Vagina (tissue), 2 donors: Measurements from ENCODE around the gene CUL4A.

ENCODE experiments used
- CTCF ChIP-seq, 3 experiments: fragments of 450-650 bp in 2 of 3; fragments of 200-600 bp in 1 of 3; sonication (generic) in 1 of 3; IDR thresholded peaks; one replicate each; pipeline ENCODE4 v1.5.1; 2017 to 2019; ENCODE audit warnings: antibody characterized with exemption in 3 of 3, mild to moderate bottlenecking in 2 of 3, moderate library complexity in 2 of 3
- POLR2A ChIP-seq, 2 donors: fragments of 450-650 bp; IDR thresholded peaks; one replicate each; pipeline ENCODE4 v1.6.1; 2017; ENCODE audit warnings: antibody characterized with exemption in 2 of 2, mild to moderate bottlenecking in 2 of 2, moderate library complexity in 2 of 2
- POLR2AphosphoS5 ChIP-seq, 2 donors: sonication (generic); formaldehyde crosslinking; IDR thresholded peaks; one replicate each; pipeline ENCODE4 v1.9.0; 2017; ENCODE audit warnings: antibody characterized with exemption in 2 of 2, mild to moderate bottlenecking in 2 of 2, low read depth in 1 of 2; ENCODE audit not compliant: insufficient read depth in 1 of 2

- TF ChIP-seq CTCF (IDR thresholded peaks at IDR 0.05) (no peak), POLR2A (IDR thresholded peaks at IDR 0.05) (no peak), POLR2AphosphoS5 (IDR thresholded peaks at IDR 0.05; ENCODE audit: insufficient read depth in 1 of 2, low read depth in 1 of 2) (no peak)
Observed at GRCh38 chr13:113160983-113161382, 48.4 kb upstream of the CUL4A start.
